ENCODE results near the gene GSC.

DNA sequence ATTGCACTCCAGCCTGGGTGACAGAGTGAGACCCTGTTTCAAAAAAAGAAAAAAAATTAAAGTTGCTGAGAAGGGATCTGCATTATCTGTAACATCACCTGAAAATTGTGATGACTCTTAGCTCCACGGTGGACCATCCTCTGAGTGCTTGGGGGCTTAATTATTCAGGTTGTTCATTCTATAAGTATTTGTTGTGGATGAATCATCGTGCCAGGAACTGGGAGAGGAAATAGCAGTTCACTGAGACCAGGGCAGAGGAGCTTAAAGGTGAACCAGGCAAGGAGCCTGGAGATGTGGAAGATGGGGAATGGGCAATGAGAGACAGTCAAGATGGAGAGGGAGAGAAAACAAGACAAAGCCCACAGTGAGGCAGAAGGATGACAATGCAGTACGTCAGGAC, 25.5 kb upstream of the GSC start:
- TF ChIP-seq NFXL1 (IDR thresholded peaks at IDR 0.05; ENCODE audit: borderline replicate concordance): no peak
- no peak for TF ChIP-seq ESRRA (IDR thresholded peaks at IDR 0.05; ENCODE audit: low read length)
- no peak for TF ChIP-seq POLR2A (IDR thresholded peaks at IDR 0.05; ENCODE audit: low read depth, low read length)
- TF ChIP-seq CREB1 (IDR thresholded peaks at IDR 0.05; ENCODE audit: low read depth): no peak
- TF ChIP-seq CHD2 (IDR thresholded peaks at IDR 0.05; ENCODE audit: borderline replicate concordance, low read depth, low read length): no peak
- TF ChIP-seq, protein P1, sequence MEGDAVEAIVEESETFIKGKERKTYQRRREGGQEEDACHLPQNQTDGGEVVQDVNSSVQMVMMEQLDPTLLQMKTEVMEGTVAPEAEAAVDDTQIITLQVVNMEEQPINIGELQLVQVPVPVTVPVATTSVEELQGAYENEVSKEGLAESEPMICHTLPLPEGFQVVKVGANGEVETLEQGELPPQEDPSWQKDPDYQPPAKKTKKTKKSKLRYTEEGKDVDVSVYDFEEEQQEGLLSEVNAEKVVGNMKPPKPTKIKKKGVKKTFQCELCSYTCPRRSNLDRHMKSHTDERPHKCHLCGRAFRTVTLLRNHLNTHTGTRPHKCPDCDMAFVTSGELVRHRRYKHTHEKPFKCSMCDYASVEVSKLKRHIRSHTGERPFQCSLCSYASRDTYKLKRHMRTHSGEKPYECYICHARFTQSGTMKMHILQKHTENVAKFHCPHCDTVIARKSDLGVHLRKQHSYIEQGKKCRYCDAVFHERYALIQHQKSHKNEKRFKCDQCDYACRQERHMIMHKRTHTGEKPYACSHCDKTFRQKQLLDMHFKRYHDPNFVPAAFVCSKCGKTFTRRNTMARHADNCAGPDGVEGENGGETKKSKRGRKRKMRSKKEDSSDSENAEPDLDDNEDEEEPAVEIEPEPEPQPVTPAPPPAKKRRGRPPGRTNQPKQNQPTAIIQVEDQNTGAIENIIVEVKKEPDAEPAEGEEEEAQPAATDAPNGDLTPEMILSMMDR (IDR thresholded peaks at IDR 0.05 in 2 of 3, conservative IDR thresholded peaks at IDR 0.05 in 1 of 3; ENCODE audit: control insufficient read depth in 2 of 3, extremely low read depth in 1 of 3, insufficient read depth in 1 of 3, low read depth in 3 of 3, low read length in 3 of 3): no peak
- TF ChIP-seq EZH2 (IDR thresholded peaks at IDR 0.05; ENCODE audit: borderline replicate concordance, control insufficient read depth, low read depth, low read length): no peak
- no peak for TF ChIP-seq SUPT20H (IDR thresholded peaks at IDR 0.05; ENCODE audit: borderline replicate concordance, control insufficient read depth, low read depth, low read length)
- no peak for TF ChIP-seq TCF7 (IDR thresholded peaks at IDR 0.05; ENCODE audit: borderline replicate concordance)
- TF ChIP-seq POLR2AphosphoS5 (IDR thresholded peaks at IDR 0.05; ENCODE audit: low read length): no peak
- TF ChIP-seq GABPA (IDR thresholded peaks at IDR 0.05; ENCODE audit: low read depth): no peak
- TF ChIP-seq NRF1 (conservative IDR thresholded peaks at IDR 0.05; ENCODE audit: low read depth, low read length): no peak
